Trophoblast cell (in vitro differentiated cells and primary cell): ENCODE data around the gene SPTSSA.
"Not testable (repeated sequence)": the region's sequence is repeated elsewhere in the genome, so short reads cannot be mapped to it uniquely, and the experiment has no call there.

ENCODE experiments used
- DNase-seq, 2 donors: peaks; one replicate each; pipeline ENCODE4 v3.0.0-alpha.2; 2016
- H2AFZ ChIP-seq: 2 replicates; pipeline ENCODE4 v1.6.1; 2013; ENCODE audit warnings: low read length, moderate library complexity, mild to moderate bottlenecking; ENCODE audit not compliant: insufficient read depth, poor library complexity
- H2AK5ac ChIP-seq: 2 replicates; pipeline ENCODE4 v1.6.1; 2013; ENCODE audit warnings: mild to moderate bottlenecking, low read length
- H2BK120ac ChIP-seq: 2 replicates; pipeline ENCODE4 v1.6.1; 2013; ENCODE audit warnings: low read length, mild to moderate bottlenecking, moderate library complexity; ENCODE audit not compliant: insufficient read depth, poor library complexity
- H2BK12ac ChIP-seq: 2 replicates; pipeline ENCODE4 v1.6.1; 2013; ENCODE audit warnings: mild to moderate bottlenecking, low read length, moderate library complexity
- H2BK5ac ChIP-seq: 2 replicates; pipeline ENCODE4 v1.6.1; 2013; ENCODE audit warnings: low read length, low read depth, moderate library complexity, mild to moderate bottlenecking; ENCODE audit not compliant: poor library complexity
- H3K14ac ChIP-seq: 2 replicates; pipeline ENCODE4 v1.6.1; 2013; ENCODE audit warnings: mild to moderate bottlenecking, low read length
- H3K18ac ChIP-seq: 2 replicates; pipeline ENCODE4 v1.6.1; 2013; ENCODE audit warnings: mild to moderate bottlenecking, low read length
- H3K23ac ChIP-seq: 2 replicates; pipeline ENCODE4 v1.6.1; 2013; ENCODE audit warnings: low read length
- H3K27ac ChIP-seq: 2 replicates; pipeline ENCODE4 v1.5.1; 2013; ENCODE audit warnings: low read depth, mild to moderate bottlenecking, inconsistent platforms, low read length, moderate library complexity
- H3K27me3 ChIP-seq: 2 replicates; pipeline ENCODE4 v1.6.1; 2013; ENCODE audit warnings: inconsistent platforms, mild to moderate bottlenecking, low read length, moderate library complexity; ENCODE audit not compliant: insufficient read depth
- H3K36me3 ChIP-seq, 2 experiments: 1 replicate in 1 of 2; 2 replicates in 1 of 2; pipeline ENCODE4 v1.6.1; 2013; ENCODE audit warnings: low read length in 2 of 2, mild to moderate bottlenecking in 2 of 2, moderate library complexity in 1 of 2; ENCODE audit not compliant: insufficient read depth in 2 of 2, control insufficient read depth in 1 of 2
- H3K4ac ChIP-seq: 2 replicates; pipeline ENCODE4 v1.6.1; 2013; ENCODE audit warnings: low read depth, mild to moderate bottlenecking, low read length, moderate library complexity
- H3K4me1 ChIP-seq, 2 experiments: 1 replicate in 1 of 2; 2 replicates in 1 of 2; pipeline ENCODE4 v1.6.1; 2013; ENCODE audit warnings: low read length in 2 of 2, mild to moderate bottlenecking in 2 of 2, moderate library complexity in 1 of 2; ENCODE audit not compliant: insufficient read depth in 2 of 2, control insufficient read depth in 1 of 2
- H3K4me2 ChIP-seq: 2 replicates; pipeline ENCODE4 v1.6.1; 2013; ENCODE audit warnings: inconsistent platforms, mild to moderate bottlenecking, low read length, moderate library complexity
- H3K4me3 ChIP-seq: 2 replicates; pipeline ENCODE4 v1.5.1; 2013; ENCODE audit warnings: mild to moderate bottlenecking, low read depth, low read length, inconsistent platforms
- H3K79me1 ChIP-seq: one replicate; pipeline ENCODE4 v1.6.1; 2013; ENCODE audit warnings: low read length
- H3K79me2 ChIP-seq: 2 replicates; pipeline ENCODE4 v1.6.1; 2013; ENCODE audit warnings: low read length, mild to moderate bottlenecking; ENCODE audit not compliant: control insufficient read depth, insufficient read depth, poor library complexity
- H3K9ac ChIP-seq: 2 replicates; pipeline ENCODE4 v1.6.1; 2013; ENCODE audit warnings: mild to moderate bottlenecking, low read length
- H3K9me3 ChIP-seq: 2 replicates; pipeline ENCODE4 v1.6.1; 2013; ENCODE audit warnings: low read depth, mild to moderate bottlenecking, control low read depth, inconsistent platforms, low read length; ENCODE audit not compliant: insufficient read depth
- H4K12ac ChIP-seq: 2 replicates; pipeline ENCODE4 v1.6.1; 2013; ENCODE audit warnings: low read depth, mild to moderate bottlenecking, low read length, moderate library complexity
- H4K8ac ChIP-seq: 2 replicates; pipeline ENCODE4 v1.6.1; 2013; ENCODE audit warnings: low read depth, mild to moderate bottlenecking, low read length, moderate library complexity
- H4K91ac ChIP-seq: one replicate; pipeline ENCODE4 v1.6.1; 2013; ENCODE audit warnings: low read depth, mild to moderate bottlenecking, low read length, moderate library complexity
- WGBS: extraction: QIAGEN DNeasy Blood & Tissue Kit; methylation state at CpG from one replicate; pipeline ENCODE4 v1.1.7; 2013; ENCODE audit warnings: missing lambda C conversion rate; ENCODE audit not compliant: insufficient read length, insufficient coverage; ENCODE audit errors: extremely low coverage; 5-methylcytosine and 5-hydroxymethylcytosine counted together

SPTSSA gene

GRCh38 chr14:34386865-34387485 is 75.1 kb downstream of the SPTSSA start:
- Histone ChIP-seq H3K4me1 (no peaks in the 10 kb centered on the region), H3K9ac (no peak overlapping the region), H3K79me2 (no peaks in the 10 kb centered on the region), H4K12ac (no peak overlapping the region), H2AK5ac (no peak overlapping the region), H2BK5ac (no peak overlapping the region), H3K36me3 (no peaks in the 10 kb centered on the region), H3K4me3 (no peak overlapping the region), H3K14ac (no peak overlapping the region), H3K9me3 (peaks cover 2% of the 10 kb centered on the region), H2BK12ac (no peak overlapping the region), H4K8ac (no peak overlapping the region), H3K27ac (no peak overlapping the region), H3K18ac (no peak overlapping the region), H2BK120ac (no peak overlapping the region), H3K27me3 (no peaks in the 10 kb centered on the region), H2AFZ (no peak overlapping the region), H4K91ac (no peak overlapping the region), H3K4ac (no peak overlapping the region), H3K4me2 (no peak overlapping the region), H3K79me1 (no peaks in the 10 kb centered on the region), H3K23ac (no peak overlapping the region)
- no CpG with 5 or more reads among the region's 5 CpGs for WGBS
- DNase-seq = no peak

GRCh38 chr14:34385881-34386280 is 76.2 kb downstream of the SPTSSA start:
- H3K36me3 ChIP-seq, H2BK12ac ChIP-seq, H3K9me3 ChIP-seq, DNase-seq, H3K9ac ChIP-seq, H3K4me2 ChIP-seq, H3K18ac ChIP-seq, H3K27me3 ChIP-seq, H3K4me1 ChIP-seq, H3K27ac ChIP-seq, H4K8ac ChIP-seq, H3K79me1 ChIP-seq, H3K79me2 ChIP-seq, H2BK120ac ChIP-seq, H4K91ac ChIP-seq, H2AK5ac ChIP-seq, H2AFZ ChIP-seq, H3K23ac ChIP-seq, H3K4ac ChIP-seq, H3K4me3 ChIP-seq, H3K14ac ChIP-seq, H4K12ac ChIP-seq, H2BK5ac ChIP-seq: not testable (repeated sequence)

GRCh38 chr14:34383839-34384238 is 78.2 kb downstream of the SPTSSA start:
- Histone ChIP-seq H4K12ac (no peak overlapping the region), H2AK5ac (no peak overlapping the region), H3K36me3 (no peaks in the 10 kb centered on the region), H3K4ac (no peak overlapping the region), H3K79me2 (no peaks in the 10 kb centered on the region), H3K27ac (no peak overlapping the region), H3K27me3 (no peaks in the 10 kb centered on the region), H4K91ac (no peak overlapping the region), H3K23ac (no peak overlapping the region), H2AFZ (no peak overlapping the region), H2BK12ac (no peak overlapping the region), H3K9me3 (no peaks in the 10 kb centered on the region), H2BK5ac (no peak overlapping the region), H3K9ac (no peak overlapping the region), H4K8ac (no peak overlapping the region), H3K79me1 (peaks cover 3% of the 10 kb centered on the region), H3K4me2 (no peak overlapping the region), H3K18ac (no peak overlapping the region), H2BK120ac (no peak overlapping the region), H3K4me3 (no peak overlapping the region), H3K14ac (no peak overlapping the region), H3K4me1 (peaks cover 4 to 7% of the 10 kb centered on the region in 2 experiments)
- WGBS = no CpG with 5 or more reads among the region's 2 CpGs
- DNase-seq = no peak
